ENCODE data around the gene SLC4A8. TPM values are rescaled to one million over a fixed set of nuclear protein-coding genes. Genes with fewer than 3 reads are reported as not detected.

SLC4A8 gene
- total RNA-seq, 2 donors from 2014 or later, result 0.28 to 1.1 TPM

- no peak for TF ChIP-seq CTCF (IDR thresholded peaks at IDR 0.05)
- Histone ChIP-seq H3K27me3 (no peaks in the 10 kb centered on the region), H3K4me3 (no peak overlapping the region), H3K27ac (no peak overlapping the region), H3K9me3 (no peaks in the 10 kb centered on the region), H3K4me1 (no peaks in the 10 kb centered on the region), H3K36me3 (no peaks in the 10 kb centered on the region)
- DNase-seq (ENCODE audit: low spot score), result no peak
Measured at GRCh38 chr12:51434305-51434704, 9.7 kb downstream of the SLC4A8 start.

DNA sequence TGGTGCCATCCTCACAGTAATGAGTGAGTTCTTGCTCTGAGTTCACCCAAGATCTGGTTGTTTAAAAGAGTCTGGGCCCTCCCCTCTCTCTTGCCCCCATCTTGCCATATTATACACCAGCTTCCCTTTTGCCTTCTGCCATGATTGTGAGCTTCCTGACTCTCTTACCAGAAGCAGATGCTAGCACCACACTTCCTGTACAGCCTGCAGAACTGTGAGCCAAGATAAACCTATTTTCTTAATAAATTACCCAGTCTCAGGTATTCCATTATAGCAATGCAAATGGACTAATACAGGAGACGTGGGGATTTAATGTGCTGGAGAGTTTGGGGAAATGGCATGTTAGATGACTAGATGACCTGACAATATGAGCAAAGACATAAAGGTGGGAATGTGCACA is 12.8 kb downstream of the SLC4A8 start:
- no peak for TF ChIP-seq CTCF (IDR thresholded peaks at IDR 0.05)
- no peak for DNase-seq (ENCODE audit: low spot score)
- Histone ChIP-seq H3K4me3 (no peak overlapping the region), H3K4me1 (no peaks in the 10 kb centered on the region), H3K27me3 (no peaks in the 10 kb centered on the region), H3K27ac (no peak overlapping the region), H3K36me3 (no peaks in the 10 kb centered on the region), H3K9me3 (no peaks in the 10 kb centered on the region)

GRCh38 chr12:51439330-51439729 is 14.7 kb downstream of the SLC4A8 start:
- Histone ChIP-seq H3K27me3 (no peaks in the 10 kb centered on the region), H3K4me3 (no peak overlapping the region), H3K36me3 (no peaks in the 10 kb centered on the region), H3K4me1 (no peaks in the 10 kb centered on the region), H3K27ac (no peak overlapping the region), H3K9me3 (no peaks in the 10 kb centered on the region)
- no peak for DNase-seq (ENCODE audit: low spot score)
- no peak for TF ChIP-seq CTCF (IDR thresholded peaks at IDR 0.05)

GRCh38 chr12:51441583-51441982 is 17.0 kb downstream of the SLC4A8 start:
- no peaks in the 10 kb centered on the region for H3K27me3 ChIP-seq
- no peak for DNase-seq (ENCODE audit: low spot score)
- TF ChIP-seq CTCF (IDR thresholded peaks at IDR 0.05), result no peak
- no peaks in the 10 kb centered on the region for H3K36me3 ChIP-seq
- no peak overlapping the region for H3K27ac ChIP-seq
- H3K4me3 ChIP-seq, result no peak overlapping the region
- no peaks in the 10 kb centered on the region for H3K9me3 ChIP-seq
- no peaks in the 10 kb centered on the region for H3K4me1 ChIP-seq

- no peaks in the 10 kb centered on the region for H3K4me1 ChIP-seq
- no peaks in the 10 kb centered on the region for H3K27me3 ChIP-seq
- H3K4me3 ChIP-seq, result no peak overlapping the region
- no peak overlapping the region for H3K27ac ChIP-seq
- H3K36me3 ChIP-seq, result no peaks in the 10 kb centered on the region
- no peak for TF ChIP-seq CTCF (IDR thresholded peaks at IDR 0.05)
- H3K9me3 ChIP-seq, result no peaks in the 10 kb centered on the region
- DNase-seq (ENCODE audit: low spot score), result no peak
Measured at GRCh38 chr12:51442324-51442723, 17.7 kb downstream of the SLC4A8 start.

- TF ChIP-seq CTCF (IDR thresholded peaks at IDR 0.05), result no peak
- Histone ChIP-seq H3K4me1 (no peaks in the 10 kb centered on the region), H3K4me3 (no peak overlapping the region), H3K27me3 (no peaks in the 10 kb centered on the region), H3K27ac (no peak overlapping the region), H3K9me3 (no peaks in the 10 kb centered on the region), H3K36me3 (no peaks in the 10 kb centered on the region)
- DNase-seq (ENCODE audit: low spot score), result no peak
Measured at GRCh38 chr12:51443573-51443972, 18.9 kb downstream of the SLC4A8 start.

Data from right atrium auricular region (tissue), 2 donors.